ENCODE results near the gene ACACB.

Gene ACACB

GRCh38 chr12:109307051-109307450 is 190.7 kb downstream of the ACACB start:
- DNase-seq: no peak

- no peak for DNase-seq
Measured at GRCh38 chr12:109308534-109309380, 192.4 kb downstream of the ACACB start, which contains the start of gene FOXN4. FOXN4 (minus strand) TSS chr12:109309284; CDS start chr12:109308321, 963 bp downstream.

- no peak for DNase-seq
Measured at GRCh38 chr12:109309381-109310246, 193.2 kb downstream of the ACACB start.

- DNase-seq: no peak
Measured at GRCh38 chr12:109310247-109311125, 194.1 kb downstream of the ACACB start.

Data from inflammatory macrophage treated with lipopolysaccharide for 1 hour (primary cell).